Ureter (tissue), 1 donor: ENCODE results near the gene TBX5. TPM values are rescaled to one million over a fixed set of nuclear protein-coding genes. Genes with fewer than 3 reads are reported as not detected.

Source experiments
- DNase-seq: peaks from one replicate; pipeline ENCODE4 v3.0.0-alpha.2; 2020; ENCODE audit warnings: low spot score
- total RNA-seq: library from RNA; stranded (reverse); gene quantifications from one replicate; pipeline ENCODE4 v1.2.4, GENCODE V29; 2023
- donor health status: DM: yes; HTN: yes; CAD: no.

TBX5 gene
- total RNA-seq, 1 donor from 2014 or later, result 0.10 TPM

DNA sequence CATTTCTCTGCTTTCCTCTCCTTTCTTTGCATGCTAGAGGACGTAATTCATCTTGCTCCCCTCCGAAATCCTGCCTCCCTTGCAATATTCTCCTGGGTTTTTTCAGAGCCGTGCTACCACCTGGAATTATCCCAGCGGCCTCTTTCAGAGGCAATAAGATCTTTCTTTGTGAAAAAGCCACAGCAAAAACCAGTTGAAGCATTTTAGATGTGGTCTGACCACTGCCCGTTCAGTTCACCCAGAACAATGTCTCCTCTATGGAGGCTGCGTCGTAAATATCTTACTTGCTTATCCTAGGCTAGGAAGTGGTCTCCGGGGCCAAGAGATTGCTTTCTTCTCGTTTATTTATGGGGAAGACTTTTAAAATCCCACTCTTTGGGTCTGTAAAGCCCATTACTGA, 85.8 kb downstream of the TBX5 start:
- DNase-seq, result no peak

GRCh38 chr12:114319422-114319821, 86.5 kb downstream of the TBX5 start:
- no peak for DNase-seq

DNA sequence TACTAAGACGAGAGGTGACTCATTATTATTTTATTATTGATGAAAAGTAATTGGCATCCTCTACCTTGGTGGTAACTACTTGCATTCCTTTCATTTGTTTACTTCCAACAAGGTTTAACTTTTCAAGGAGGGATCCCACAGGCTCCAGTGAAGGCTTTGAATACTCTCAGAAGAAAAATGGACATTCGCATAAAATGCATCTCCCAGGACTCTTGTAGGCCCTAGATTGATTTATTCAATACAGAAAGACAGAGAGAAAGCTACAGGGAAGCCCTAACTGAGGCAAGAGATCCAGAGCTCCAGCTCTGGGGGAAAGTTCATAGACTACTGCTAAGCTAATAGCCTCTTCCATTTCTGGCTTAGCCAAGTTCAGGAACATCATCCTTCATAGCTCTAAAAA, 87.0 kb downstream of the TBX5 start:
- no peak for DNase-seq

DNA sequence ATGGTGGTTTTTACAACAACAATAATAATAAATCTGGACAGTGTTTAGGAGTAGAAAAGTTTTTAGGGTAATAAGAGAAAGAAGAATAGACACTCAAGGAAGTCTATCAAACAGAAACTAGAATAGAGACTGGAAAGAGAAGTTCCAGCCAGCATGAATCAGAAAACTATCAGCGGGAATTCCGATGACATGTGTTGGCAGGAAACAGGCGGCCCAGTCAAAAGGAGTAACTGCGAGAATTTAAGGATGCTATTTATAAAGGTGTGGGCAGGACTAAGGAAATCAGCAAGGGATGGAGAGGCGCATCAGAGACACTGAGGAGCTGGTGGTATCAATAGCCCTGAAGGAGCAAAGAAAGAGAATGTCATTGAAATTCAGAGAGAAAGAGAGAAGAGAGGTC, 89.9 kb downstream of the TBX5 start:
- no peak for DNase-seq

- no peak for DNase-seq
These were observed 90.8 kb downstream of the TBX5 start for GRCh38 chr12:114314974-114315720.

GRCh38 chr12:114314403-114314802, 91.5 kb downstream of the TBX5 start:
- DNase-seq, result no peak

DNA sequence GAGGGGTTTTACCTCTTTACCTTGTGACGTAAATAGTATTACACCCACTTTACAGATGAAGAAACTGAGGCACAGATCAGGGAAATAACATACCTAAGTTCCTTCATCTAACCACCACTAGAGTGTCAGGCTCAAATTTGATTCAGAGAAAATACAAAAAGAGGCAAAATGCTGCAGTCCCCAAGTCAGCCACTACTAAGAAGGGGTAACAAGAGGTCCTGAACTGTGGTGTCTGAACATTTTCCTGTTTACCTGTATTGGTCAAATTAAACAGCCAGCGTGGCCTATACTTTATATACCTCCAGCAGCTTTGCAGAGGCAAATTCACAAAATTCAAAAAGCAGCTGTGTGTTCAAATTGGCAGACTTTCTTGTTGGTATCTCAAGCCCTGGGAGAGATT, 92.0 kb downstream of the TBX5 start:
- DNase-seq, result no peak

- no peak for DNase-seq
These were observed 94.0 kb downstream of the TBX5 start for GRCh38 chr12:114311974-114312373.

DNA sequence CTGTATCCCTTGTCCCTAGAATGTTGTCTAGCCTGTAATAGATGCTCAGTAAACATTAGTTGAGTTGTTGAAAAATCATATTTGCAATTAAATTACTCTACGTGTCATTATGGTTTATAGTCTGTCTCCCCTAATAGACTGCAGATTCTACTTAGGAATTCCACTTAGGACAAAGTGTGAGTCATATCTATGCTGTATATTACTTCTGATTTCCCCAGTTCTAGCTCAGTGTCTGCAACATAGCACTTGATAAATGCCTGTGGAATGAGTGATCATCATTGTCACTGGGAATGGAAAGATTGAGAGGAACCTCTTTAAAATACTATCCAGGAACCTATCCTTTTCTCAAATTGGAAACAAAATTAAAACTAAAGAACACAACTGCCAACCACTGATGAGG, 99.3 kb downstream of the TBX5 start:
- no peak for DNase-seq

DNA sequence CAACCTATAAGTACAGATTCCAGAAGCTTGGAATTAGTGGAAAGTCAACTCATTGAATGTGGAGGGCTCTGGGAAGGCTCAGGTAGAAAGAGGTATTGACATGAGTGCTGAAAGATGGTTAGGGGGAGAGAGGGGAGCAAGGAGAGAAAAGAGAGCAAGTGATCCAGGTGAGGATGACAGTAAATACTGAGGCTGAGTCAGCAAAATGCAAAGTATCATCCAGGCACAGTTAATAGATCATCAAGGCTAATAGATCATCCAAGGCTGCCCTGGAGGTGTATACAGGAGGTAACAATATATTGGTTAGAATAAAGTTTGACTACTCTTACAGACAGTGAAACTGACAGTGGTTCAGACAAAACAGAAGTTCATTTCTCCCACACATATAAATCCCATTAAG, 100.5 kb downstream of the TBX5 start:
- no peak for DNase-seq
